Nucleus accumbens (tissue), 56 donors: ENCODE measurements around the gene HELZ.
"Not testable (repeated sequence)": the region's sequence is repeated elsewhere in the genome, so short reads cannot be mapped to it uniquely, and the experiment has no call there.

Source experiments
- DNase-seq, 56 donors: peaks; one replicate each; lab custom pipeline; 2025; lab: John Stamatoyannopoulos, UW

Gene HELZ

DNA sequence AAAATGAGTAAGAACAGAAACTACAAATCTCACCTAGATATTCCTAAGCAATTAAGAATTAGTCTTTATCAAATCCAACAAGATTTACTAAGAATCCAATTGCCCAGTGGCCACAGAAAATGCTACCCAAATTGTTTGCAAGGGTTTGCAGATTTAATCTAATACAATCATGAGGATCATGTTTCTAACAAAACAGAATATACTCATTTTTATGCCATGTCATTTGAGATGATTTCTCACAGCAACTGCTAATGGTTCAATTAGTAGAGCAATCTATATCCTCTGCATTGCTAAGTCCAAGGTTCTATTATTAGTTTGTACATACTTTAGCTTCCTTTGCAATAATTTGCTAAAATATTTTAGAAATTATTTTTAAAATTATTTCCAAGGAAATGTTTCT, 41.2 kb downstream of the HELZ start:
- no peak for DNase-seq

DNA sequence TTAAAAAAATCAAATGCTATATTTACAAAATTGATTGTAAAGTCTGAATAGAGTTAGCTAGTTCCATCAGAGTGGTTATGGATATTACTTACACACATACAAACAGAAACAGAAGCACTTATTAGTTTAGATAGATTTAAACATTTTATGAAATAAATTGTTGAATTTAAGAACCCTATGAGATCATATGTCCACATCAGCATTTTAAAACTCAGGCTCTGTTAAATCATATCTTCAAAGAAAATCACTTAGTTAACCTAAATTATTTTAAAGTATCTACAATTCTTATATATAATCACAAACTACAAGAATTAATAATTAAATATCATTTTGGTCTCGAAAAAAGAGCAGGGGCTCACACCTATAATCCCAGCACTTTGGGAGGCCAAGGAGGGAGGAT, 42.5 kb downstream of the HELZ start:
- no peak for DNase-seq

DNA sequence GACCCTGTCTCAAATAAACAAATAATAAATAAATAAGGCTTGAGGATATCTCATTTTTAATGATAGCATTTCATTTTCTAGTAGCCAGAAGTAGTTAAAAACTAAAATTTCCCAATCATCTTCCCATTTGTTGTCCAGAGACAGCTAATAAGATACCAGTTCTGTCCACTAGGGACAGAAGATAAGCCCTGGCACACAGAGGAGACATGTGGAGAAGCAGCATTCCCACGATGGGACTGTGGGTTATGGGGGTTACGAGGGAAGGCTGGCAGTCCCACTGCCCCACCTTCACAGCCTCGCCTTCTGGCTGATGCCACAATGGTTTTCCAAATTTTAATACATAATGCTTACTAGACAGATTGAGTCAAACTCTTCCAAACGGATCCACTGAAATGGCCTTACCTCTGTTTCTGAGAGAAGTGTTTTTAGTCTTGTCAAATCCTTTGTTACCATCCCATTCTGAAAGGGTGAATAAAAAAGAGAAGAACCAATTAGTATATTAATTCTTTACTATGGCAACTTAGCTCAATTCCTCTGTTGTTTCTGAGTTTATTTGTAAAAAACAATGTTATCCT, 44.2 kb downstream of the HELZ start:
- DNase-seq = no peak

DNA sequence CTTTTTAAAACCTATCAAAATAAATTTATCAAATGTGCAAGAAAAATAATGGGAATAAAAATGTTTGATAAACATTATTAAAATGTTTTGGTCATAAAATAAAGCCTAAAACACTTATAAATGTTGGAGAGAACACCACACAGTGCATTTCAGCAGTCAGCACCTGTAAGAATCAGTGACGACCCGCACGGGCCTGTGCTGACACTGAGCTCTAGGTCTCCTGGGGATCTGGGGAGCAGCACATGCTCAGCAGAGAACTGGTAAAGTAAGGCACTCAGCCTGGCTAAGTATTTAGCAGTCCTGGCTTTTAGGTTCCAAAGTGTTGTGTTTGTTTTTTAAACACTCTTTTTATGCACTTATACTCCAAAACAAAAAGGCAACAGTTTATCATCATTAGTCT, 46.9 kb downstream of the HELZ start:
- no peak for DNase-seq

- not testable (repeated sequence) for DNase-seq
These were observed 48.0 kb downstream of the HELZ start for GRCh38 chr17:67197023-67197422.

DNA sequence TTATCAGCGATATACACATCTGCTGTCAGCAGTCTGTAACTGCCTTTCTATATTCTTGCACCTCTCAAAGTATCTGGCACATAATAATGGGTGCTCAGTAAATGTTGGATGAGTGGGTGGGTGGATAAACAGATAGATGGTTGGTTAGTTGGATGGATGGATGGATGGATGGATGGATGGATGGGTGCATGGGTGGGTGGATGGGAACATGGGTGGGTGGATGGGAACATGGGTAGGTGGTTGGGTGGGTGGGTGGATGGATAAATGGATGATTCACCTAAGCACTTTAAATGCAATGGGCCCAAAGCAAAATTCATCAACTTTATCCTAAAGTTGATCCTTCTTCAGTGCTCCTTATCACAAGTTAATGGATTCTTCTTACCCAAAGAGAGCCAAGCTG, 48.6 kb downstream of the HELZ start:
- no peak for DNase-seq

DNA sequence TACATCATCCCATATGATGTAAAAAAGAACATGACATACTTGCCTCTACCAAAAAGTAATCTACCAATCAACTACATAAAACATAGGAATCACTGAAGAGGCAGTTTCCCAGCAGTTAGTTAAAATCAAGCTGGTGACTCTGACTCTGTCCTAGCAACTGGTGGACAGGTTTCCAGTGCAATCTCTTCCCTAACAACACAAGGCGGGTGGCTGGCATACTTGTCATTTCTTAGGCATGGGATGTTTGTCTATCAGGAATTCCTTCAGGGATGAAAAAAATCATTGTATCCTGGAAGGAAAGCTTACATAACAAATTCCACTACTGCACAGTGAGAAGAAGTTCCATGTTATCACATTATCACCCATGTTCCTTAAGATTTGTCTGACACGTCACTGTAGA, 50.9 kb downstream of the HELZ start:
- no peak for DNase-seq

GRCh38 chr17:67187927-67188326, 57.1 kb downstream of the HELZ start:
- no peak for DNase-seq

DNA sequence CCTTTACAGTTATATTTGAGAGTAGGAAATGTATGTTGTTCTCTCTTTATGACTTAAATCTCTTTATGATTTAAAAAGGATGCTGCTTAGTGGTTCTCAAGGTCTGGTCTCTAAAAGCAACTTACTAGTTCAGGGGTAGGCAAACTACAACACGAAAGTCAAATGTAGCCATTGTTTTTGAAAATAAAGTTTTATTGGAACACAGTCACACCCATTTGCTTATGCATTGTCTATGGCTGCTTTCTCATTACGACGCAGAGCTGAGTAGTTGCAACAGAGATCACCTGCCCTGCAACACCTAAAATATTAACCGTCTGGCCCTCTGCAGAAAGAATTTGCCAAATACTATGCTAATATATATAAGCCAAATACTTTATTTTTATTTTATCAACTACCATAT, 58.2 kb downstream of the HELZ start:
- DNase-seq = no peak

DNA sequence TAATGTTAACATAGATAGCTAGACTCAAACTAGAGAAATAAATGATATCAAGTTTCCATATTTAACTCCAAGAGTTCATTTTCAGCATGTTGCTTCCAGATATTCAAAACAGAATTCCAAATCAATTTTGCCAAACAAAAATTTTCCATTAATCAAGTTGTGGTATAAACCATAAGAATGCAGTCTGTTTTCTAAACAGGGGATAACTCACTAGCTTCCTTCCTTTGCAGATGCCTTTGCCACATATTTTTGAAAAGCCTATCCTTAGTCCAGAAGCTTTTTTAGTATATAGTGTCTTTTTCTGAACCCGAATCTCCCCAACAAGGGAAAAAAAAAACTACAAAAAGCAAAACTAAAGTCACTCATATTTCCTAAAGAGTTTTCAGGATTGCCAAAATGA, 61.5 kb downstream of the HELZ start:
- no peak for DNase-seq

DNA sequence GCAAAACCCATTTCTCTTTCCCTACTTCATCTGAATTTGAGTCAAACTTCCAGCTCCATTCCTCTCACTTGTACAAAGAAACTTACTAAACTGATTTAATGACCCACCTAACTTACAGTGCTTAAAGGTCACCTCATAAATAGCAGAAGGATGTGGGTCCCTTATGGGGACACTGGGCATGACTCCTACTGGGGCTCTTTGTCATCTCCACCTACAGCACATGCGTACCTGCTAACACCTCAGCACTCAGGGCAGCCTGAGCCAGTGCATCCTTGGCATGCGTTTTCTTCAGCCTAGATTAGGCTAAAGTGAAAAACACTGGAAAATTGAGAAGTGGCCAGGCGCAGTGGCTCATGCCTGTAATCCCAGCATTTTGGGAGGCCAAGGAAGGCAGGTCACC, 63.2 kb downstream of the HELZ start:
- no peak for DNase-seq

DNA sequence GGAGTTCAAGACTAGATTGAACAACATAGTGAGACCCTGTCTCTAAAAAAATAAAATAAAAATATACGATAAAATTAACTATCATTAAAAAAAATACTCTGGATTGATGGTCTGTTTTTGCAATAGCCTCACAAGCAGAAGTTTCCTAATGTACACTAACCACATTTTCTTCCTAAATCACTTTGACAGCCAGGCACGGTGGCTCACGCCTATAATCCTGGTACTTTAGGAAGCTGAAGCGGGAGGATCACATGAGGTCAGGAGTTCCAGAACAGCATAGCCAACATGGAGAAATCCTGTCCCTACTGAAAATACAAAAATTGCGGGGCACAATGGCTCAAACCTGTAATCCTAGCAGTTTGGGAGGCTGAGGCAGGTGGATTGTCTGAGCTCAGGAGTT, 64.7 kb downstream of the HELZ start:
- no peak for DNase-seq

DNA sequence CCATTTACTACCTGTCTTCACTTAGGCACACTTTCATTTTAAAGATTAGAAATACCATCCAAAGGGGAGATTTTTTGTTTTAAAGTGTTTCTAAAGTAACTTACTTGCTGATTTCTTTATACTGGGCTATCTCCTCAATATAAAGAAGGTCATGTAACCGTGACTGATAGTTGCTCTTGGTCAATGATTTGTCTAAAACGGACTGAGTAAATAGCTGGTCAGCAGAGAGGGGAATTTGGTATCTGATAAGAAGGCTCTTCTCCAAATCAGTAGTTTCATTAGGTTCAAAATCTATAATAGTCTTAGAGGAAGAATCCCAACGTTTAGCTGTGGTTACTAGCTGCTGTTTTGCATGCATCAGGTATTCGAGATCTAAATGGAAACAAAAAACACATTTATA, 66.4 kb downstream of the HELZ start:
- DNase-seq = no peak

DNA sequence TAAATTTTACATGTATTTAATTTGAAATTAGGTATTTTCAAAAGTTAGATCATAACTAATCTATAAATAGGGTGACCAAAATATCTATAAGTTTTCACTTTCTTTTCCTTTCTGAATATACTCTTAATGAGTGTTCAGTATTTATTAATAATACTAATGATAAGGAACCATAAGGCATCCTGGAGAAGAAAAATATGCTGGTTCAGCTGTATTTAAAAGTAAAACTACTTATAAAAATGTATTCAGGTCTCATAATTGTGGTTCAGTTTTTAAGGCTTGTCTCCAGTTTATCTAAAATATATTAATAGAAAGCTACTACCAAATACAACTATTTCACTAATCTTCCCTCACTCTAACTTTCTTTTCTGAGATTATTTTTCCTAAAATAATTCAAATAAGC, 67.3 kb downstream of the HELZ start:
- no peak for DNase-seq

DNA sequence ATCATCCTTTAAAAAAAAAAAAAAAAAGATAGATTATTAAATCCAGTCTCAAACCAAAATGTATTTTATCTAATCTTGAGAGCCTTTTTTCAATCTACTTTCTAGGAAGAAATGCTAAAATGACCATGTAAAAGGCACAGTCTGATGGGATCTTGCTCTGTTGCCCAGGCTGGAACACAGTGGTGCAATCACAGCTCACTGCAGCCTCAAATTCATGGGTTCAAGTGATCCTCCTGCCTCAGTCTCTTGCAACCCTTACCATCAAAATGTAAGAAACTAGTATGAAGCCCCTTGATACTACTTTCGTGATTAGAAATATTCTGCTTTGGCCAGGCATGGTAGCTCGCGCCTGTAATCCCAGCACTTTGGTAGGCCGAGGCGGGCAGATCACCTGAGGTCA, 70.8 kb downstream of the HELZ start:
- no peak for DNase-seq

GRCh38 chr17:67171560-67171959, 73.4 kb downstream of the HELZ start:
- no peak for DNase-seq

GRCh38 chr17:67168496-67168895, 76.5 kb downstream of the HELZ start:
- DNase-seq = no peak

DNA sequence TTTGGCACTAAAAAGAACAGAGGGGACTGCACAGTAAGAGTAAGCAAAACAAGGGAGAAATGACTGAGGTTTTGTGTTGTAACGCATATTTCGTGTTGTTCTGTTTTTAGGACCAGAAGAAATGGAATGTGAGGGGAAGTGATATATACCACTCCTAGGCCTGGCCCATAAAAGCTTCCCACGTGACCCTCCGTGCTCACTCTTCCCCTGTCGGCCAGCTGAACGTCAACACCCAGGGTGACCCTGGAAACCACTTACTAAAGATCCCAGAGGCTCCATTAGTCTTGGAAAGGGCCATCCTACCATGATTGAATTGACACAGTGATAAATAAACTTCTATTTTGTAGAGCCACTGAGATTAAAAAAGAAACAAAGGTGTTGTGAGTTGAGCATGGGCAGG, 79.8 kb downstream of the HELZ start:
- no peak for DNase-seq

DNA sequence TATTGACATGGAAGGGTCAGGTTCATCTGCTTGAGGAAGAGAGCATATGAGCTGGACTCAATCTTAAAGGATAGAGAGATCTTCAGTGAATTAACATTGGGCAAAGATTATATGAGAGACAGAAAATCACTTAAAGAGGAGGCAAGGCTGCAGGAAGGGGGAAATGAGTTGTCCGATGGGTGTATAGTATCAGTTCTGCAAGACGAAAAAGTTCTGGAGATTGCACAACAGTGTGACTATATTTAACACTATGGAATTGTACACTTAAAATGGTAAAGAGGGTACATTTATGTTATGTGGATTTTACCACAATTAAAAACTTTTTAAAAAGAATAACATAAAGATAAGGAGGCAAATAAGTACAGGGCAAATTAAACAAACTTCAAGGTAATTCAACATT, 80.7 kb downstream of the HELZ start:
- DNase-seq = no peak

DNA sequence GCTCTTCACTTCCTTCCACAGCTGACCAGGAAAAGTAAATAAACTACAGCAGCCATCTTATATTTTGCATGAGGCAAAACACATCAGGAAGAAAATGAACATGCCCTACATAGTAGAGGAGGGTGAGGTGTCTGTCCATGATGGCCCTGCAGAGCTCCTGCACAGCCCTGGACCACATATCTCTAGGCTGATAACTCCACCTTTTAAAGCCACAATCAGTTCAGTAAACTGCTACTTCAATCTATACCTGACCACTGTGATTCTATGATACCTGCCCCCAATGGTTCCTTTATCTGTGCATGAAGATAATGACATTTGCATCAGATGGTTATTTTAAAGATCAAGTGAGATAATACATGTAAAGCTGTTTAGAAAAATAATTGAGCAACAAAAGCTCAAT, 82.2 kb downstream of the HELZ start:
- no peak for DNase-seq

- no peak for DNase-seq
These were observed 83.4 kb downstream of the HELZ start for GRCh38 chr17:67161573-67161972.

DNA sequence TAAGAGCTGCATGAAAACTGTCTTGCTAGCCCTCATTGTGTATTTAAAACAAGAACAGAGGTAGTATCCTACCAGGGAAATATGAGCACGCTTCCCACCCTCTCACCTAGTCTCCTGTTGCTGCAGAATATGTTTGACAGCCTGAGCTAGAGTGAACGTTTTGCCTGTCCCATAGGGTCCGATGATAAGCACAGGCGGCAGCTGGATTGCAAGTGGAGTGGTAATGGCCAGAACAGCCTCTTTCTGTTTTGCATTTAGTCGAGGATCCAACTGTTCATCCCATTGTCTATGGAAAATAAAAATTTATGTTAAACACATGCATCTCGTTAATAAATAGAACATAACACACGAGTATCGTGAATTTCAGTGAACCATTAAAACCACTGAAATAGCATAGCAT, 84.2 kb downstream of the HELZ start:
- no peak for DNase-seq
